GM12801 (cell line): ENCODE results near the gene CKM.

ENCODE experiments used
- TF ChIP-seq, protein P1 (sequence below): IDR thresholded peaks from one replicate; pipeline ENCODE4 v1.5.1; 2011; ENCODE audit warnings: control low read depth; ENCODE audit not compliant: insufficient read length; ENCODE audit errors: extremely low read depth

Gene CKM

DNA sequence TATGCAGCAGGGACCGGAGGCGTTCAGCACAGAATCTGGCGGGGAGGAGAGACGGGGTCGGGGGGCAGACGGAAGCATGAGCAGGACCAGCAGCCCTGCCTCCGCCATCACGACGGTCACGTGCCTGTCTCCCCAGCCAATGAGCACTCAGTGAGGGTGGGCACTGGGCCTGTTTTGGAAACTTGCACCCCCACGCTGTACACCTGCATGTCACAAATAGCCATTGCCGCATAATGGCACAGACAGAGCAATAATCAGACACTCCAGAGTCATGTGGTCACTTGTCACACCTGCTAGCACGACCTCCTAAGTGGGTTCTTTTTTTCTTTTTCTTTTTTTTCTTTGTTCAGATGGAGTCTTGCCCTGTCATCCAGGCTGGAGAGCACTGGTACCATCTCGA is 38.9 kb upstream of the CKM start:
- TF ChIP-seq, protein P1, sequence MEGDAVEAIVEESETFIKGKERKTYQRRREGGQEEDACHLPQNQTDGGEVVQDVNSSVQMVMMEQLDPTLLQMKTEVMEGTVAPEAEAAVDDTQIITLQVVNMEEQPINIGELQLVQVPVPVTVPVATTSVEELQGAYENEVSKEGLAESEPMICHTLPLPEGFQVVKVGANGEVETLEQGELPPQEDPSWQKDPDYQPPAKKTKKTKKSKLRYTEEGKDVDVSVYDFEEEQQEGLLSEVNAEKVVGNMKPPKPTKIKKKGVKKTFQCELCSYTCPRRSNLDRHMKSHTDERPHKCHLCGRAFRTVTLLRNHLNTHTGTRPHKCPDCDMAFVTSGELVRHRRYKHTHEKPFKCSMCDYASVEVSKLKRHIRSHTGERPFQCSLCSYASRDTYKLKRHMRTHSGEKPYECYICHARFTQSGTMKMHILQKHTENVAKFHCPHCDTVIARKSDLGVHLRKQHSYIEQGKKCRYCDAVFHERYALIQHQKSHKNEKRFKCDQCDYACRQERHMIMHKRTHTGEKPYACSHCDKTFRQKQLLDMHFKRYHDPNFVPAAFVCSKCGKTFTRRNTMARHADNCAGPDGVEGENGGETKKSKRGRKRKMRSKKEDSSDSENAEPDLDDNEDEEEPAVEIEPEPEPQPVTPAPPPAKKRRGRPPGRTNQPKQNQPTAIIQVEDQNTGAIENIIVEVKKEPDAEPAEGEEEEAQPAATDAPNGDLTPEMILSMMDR: no peak

DNA sequence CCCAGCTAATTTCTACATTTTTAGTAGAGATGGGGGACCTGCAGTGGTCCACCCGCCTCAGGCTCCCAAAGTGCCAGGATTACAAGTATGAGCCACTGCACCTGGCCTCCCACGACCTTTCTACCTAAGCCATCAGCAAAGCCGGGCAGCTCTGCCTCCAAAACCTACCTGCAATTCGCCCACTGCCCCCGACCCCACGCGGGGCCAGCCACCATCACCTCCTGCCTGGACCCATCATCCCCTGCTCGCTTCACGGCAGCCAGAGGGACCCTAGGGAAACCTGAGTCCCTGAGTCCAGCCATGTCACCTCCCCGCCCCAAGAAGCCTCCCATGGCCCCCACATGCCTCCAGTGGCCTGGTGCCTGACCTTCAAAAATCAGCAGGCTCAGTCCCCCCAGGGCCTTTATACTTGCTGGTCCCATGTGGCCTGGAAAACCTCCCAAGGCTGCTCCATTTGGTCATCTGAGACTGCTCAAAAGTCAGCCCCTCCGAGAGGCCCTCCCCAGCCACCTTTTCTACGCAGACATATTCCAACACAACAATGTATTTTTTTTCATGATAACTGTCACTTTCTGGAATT is 35.6 kb upstream of the CKM start:
- TF ChIP-seq, protein P1: no peak

DNA sequence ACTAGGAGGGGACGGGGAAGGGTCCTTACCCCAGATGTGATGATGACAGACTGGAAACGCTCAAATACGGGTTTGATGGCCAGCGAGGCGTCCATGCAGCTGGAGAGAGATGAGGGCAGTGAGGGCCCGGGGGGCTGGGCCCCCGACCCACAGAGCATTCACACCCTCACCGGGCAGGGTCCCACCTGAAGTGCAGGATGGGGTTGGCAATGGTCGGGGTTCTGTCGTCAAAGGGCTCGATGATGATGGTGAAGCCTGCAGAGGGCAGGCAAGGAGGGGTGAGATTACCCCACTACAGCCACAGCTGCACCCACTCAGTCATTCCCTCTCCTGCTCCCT is 34.7 kb upstream of the CKM start:
- TF ChIP-seq, protein P1: no peak

DNA sequence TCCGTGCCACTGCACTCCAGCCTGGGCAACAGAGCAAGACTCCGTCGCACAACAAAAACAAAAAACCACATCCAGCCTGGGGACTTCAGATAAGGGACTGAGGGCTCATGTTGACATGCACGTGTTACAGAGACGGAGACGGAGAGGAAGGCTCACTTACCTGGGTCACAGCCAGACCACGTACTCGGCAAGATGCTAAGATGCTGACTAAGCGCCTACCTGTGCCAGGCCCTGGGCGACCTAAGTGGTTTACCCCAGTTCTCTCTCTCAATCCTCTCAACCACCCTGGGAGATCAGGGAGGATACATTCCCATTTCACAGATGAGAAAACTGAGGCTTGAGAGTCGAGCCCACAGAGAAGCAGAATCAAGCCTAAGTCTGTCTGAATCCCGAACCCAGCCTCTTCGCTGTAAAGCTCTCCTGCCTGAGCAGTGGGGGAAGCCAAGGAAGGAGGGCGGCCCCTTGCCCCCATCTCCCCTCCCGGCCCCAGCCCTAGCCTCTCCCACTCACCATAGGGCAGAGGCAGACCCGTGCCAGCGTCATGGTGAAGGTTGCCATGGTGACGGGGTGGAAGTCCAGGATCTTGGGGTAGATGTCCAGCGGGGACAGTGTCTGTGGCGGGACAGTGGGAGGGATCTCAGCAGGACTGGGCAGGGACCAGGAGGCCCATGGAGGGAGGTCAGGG is 34.2 kb upstream of the CKM start:
- TF ChIP-seq, protein P1: no peak

DNA sequence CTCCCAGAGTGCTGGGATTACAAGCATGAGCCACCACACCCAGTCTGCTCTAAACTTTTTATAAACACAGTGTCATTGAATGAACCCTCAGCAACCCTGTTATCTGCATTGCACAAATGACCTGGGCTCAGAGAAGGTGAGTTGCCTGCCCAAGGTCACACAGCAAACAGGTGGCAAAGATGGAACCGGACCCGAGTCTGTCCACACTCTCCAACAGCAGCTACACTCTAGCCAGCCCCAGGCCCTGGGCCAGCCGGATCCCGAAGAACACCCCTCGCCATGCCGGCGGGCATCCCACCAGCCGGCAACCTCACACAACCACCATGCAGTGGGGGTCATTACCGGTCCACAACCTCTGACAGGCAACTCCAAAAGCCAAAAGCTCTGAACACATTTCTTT is 33.2 kb upstream of the CKM start:
- TF ChIP-seq, protein P1: no peak

DNA sequence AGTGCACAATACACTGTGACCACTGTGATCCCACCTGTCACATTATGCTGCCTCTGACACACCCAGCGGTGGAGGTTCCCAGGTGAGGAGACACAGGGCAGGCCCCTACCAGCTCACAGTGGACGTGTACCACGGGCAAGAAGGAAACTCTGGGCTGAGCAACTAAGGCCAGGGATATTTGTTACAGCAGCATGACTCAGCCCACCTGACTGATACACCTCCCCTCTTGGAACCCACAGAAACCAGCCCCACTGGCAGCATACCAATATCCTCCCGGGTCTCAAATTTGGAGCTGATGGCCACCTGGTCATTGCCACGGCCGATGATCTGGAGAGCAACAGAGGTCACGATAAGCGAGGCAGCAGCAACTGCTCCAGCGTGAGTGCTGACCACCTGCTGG is 32.7 kb upstream of the CKM start:
- TF ChIP-seq, protein P1: no peak

DNA sequence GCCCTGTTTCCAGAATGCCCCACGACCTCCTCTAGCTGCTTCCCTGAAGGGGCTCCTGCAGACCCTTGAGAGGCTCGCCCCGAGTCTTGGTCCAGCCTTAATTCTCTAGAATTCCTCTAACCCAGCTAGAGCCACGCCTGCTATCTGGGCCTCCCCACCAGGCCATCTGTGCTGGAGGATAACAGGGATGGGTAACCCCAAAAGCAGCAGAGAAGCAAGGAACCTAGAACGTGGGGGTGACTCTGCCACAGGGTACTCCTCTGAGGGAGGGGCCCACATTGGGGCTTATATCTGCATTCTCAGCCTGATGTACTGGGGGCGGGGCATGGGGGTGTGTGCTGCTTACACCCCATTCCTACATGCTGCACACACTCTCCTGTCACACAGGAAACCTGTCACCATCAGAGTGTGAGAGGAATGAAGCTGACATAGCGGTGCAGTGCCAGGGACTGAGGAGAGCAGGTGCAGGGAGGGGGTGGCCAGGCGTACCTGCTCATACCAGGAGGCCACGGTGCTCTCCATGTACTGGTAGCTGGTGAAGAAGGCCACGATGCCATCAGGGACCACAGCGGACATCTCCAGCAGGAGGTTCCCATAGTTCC is 31.7 kb upstream of the CKM start:
- TF ChIP-seq, protein P1: no peak
